CD14-positive monocyte (primary cell): ENCODE results near the gene SULT1B1. TPM values are rescaled to one million over a fixed set of nuclear protein-coding genes. Genes with fewer than 3 reads are reported as not detected.

Source experiments
- DNase-seq, 3 donors: peaks; one replicate each; pipeline ENCODE4 v3.0.0-alpha.2; 2011 to 2022
- H2AFZ ChIP-seq: 2 replicates; pipeline ENCODE4 v1.6.0; 2012; ENCODE audit warnings: mild to moderate bottlenecking, low read depth, low read length, inconsistent platforms; ENCODE audit not compliant: insufficient read depth, poor library complexity, severe bottlenecking
- H3K27ac ChIP-seq, 2 donors: 1 replicate in 1 of 2; 2 replicates in 1 of 2; pipeline ENCODE4 v1.5.1; 2012 to 2013; ENCODE audit warnings: low read length in 2 of 2, control low read depth in 1 of 2, inconsistent platforms in 1 of 2, low read depth in 1 of 2, mild to moderate bottlenecking in 1 of 2
- H3K27me3 ChIP-seq, 2 donors: one replicate each; pipeline versions ENCODE4 v1.6.0 to v1.6.1; 2011 to 2013; ENCODE audit warnings: low read length in 2 of 2; ENCODE audit not compliant: control insufficient read depth in 2 of 2, insufficient read depth in 2 of 2
- H3K36me3 ChIP-seq, 2 donors: replicated peaks in 1 of 2; 1 replicate in 1 of 2; 2 replicates in 1 of 2; pipeline versions ENCODE4 v1.5.1 to v1.6.1; 2012 to 2013; ENCODE audit warnings: low read length in 2 of 2, control low read depth in 1 of 2, inconsistent platforms in 1 of 2, mild to moderate bottlenecking in 1 of 2; ENCODE audit not compliant: insufficient read depth in 2 of 2, control insufficient read depth in 1 of 2
- H3K4me1 ChIP-seq, 2 donors: 1 replicate in 1 of 2; 2 replicates in 1 of 2; pipeline versions ENCODE4 v1.5.1 to v1.6.1; 2012 to 2013; ENCODE audit warnings: low read length in 2 of 2, control low read depth in 1 of 2, inconsistent platforms in 1 of 2, mild to moderate bottlenecking in 1 of 2, moderate library complexity in 1 of 2; ENCODE audit not compliant: insufficient read depth in 2 of 2, control insufficient read depth in 1 of 2
- H3K4me2 ChIP-seq: replicated peaks from 2 replicates; pipeline ENCODE3; 2012; ENCODE audit warnings: low read length, moderate library complexity, mild to moderate bottlenecking; ENCODE audit not compliant: poor library complexity, severe bottlenecking; ENCODE audit errors: extremely low read depth
- H3K4me3 ChIP-seq, 3 experiments: fragments of 200-600 bp in 1 of 3; sonication (generic) in 1 of 3; replicated peaks in 1 of 3; 1 replicate in 2 of 3; 2 replicates in 1 of 3; pipeline ENCODE4 v1.5.1; 2011 to 2013; ENCODE audit warnings: low read length in 3 of 3, mild to moderate bottlenecking in 3 of 3, control low read depth in 2 of 3, low read depth in 2 of 3, inconsistent platforms in 1 of 3, moderate library complexity in 1 of 3
- H3K79me2 ChIP-seq: 2 replicates; pipeline ENCODE4 v1.6.0; 2012; ENCODE audit warnings: mild to moderate bottlenecking, control low read depth, inconsistent platforms, low read length, moderate library complexity; ENCODE audit not compliant: insufficient read depth
- H3K9ac ChIP-seq: 2 replicates; pipeline ENCODE4 v1.6.0; 2017; ENCODE audit warnings: low read length, mild to moderate bottlenecking; ENCODE audit not compliant: insufficient read depth, poor library complexity, severe bottlenecking
- H3K9me3 ChIP-seq, 2 donors: replicated peaks in 1 of 2; 1 replicate in 1 of 2; 2 replicates in 1 of 2; pipeline versions ENCODE4 v1.5.1 to v1.6.1; 2012 to 2013; ENCODE audit warnings: low read length in 2 of 2, control low read depth in 1 of 2; ENCODE audit not compliant: control insufficient read depth in 1 of 2, insufficient read depth in 1 of 2
- H4K20me1 ChIP-seq: 2 replicates; pipeline ENCODE4 v1.6.0; 2012; ENCODE audit warnings: mild to moderate bottlenecking, low read length, control low read depth, moderate library complexity; ENCODE audit not compliant: insufficient read depth
- H3K27ac Mint-ChIP-seq, 7 donors: one replicate each; pipeline ENCODE4 v1.8.0; 2020; ENCODE audit warnings: mild to moderate bottlenecking in 7 of 7, mixed read lengths in 7 of 7, moderate library complexity in 6 of 7, inconsistent platforms in 2 of 7
- H3K27me3 Mint-ChIP-seq, 3 donors: one replicate each; pipeline ENCODE4 v1.8.0; 2021 to 2022; ENCODE audit warnings: low read depth in 3 of 3, mild to moderate bottlenecking in 3 of 3, mixed read lengths in 3 of 3, moderate library complexity in 3 of 3, inconsistent platforms in 1 of 3
- H3K36me3 Mint-ChIP-seq, 2 donors: one replicate each; pipeline ENCODE4 v1.8.0; 2020; ENCODE audit warnings: mixed read lengths in 2 of 2, inconsistent platforms in 1 of 2, mild to moderate bottlenecking in 1 of 2
- H3K4me1 Mint-ChIP-seq: one replicate; pipeline ENCODE4 v1.8.0; 2020; ENCODE audit warnings: mild to moderate bottlenecking, mixed read lengths
- H3K4me3 Mint-ChIP-seq, 2 donors: one replicate each; pipeline ENCODE4 v1.8.0; 2020; ENCODE audit warnings: mild to moderate bottlenecking in 2 of 2, mixed read lengths in 2 of 2, moderate library complexity in 1 of 2
- H3K9me3 Mint-ChIP-seq, 7 donors: one replicate each; pipeline ENCODE4 v1.8.0; 2020 to 2022; ENCODE audit warnings: mixed read lengths in 7 of 7, mild to moderate bottlenecking in 6 of 7, moderate library complexity in 6 of 7, inconsistent platforms in 2 of 7
- WGBS: methylation state at CpG from one replicate; pipeline ENCODE4 v1.1.5; 2013; ENCODE audit warnings: missing lambda C conversion rate; ENCODE audit not compliant: insufficient coverage; 5-methylcytosine and 5-hydroxymethylcytosine counted together
- intact Hi-C, 2 donors: fragments of 100-400 bp; cut with micrococcal nuclease; formaldehyde crosslinking; loops; one replicate each; pipeline versions ENCODE4 v1.15.0 to v1.15.1; 2023
- polyA plus RNA-seq, 3 donors: library from polyadenylated mRNA; depleted of rRNA in 1 of 3; unstranded in 2 of 3; stranded (reverse) in 1 of 3; fragments of 300-500 nt in 2 of 3; fragments of >200 nt in 1 of 3; fragmentation: Illumina TruSeq in 2 of 3; gene quantifications; 1 replicate in 2 of 3; 2 replicates in 1 of 3; pipeline ENCODE4 v1.2.3, GENCODE V29; 2012 to 2021
- TF ChIP-seq, protein P1 (sequence below): fragments of 200-600 bp; IDR thresholded peaks from one replicate; pipeline ENCODE4 v1.8.0; 2022; ENCODE audit warnings: antibody characterized with exemption, mild to moderate bottlenecking

SULT1B1 gene
- polyA plus RNA-seq, 3 donors: 3.4 to 15.6 (median 11.2) TPM

DNA sequence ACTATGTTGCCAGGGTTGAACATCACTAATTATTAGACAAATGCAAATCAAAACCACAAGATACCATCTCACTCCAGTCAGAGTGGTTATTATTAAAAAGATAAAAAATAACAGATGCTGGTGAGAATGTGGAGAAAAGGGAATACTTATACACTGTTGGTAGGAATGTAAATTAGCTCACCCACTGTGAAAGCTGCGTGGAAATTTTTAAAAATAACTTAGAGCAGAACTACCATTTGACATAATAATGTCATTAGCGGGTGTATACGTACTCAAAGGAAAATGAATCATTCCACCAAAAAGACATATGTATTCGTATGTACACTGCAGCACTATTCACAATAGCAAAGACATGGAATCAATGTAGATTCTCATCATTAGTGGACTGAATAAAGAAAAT is 58.7 kb downstream of the SULT1B1 start:
- Histone ChIP-seq H3K27ac (no peak overlapping the region), H3K9ac (no peak overlapping the region), H4K20me1 (no peaks in the 10 kb centered on the region), H3K4me3 (no peak overlapping the region), H3K79me2 (no peaks in the 10 kb centered on the region), H2AFZ (no peak overlapping the region), H3K27me3 (no peaks in the 10 kb centered on the region), H3K4me1 (no peaks in the 10 kb centered on the region), H3K4me2 (no peak overlapping the region), H3K36me3 (no peaks in the 10 kb centered on the region), H3K9me3 (peaks cover 0 to 3% of the 10 kb centered on the region in 2 donors)
- H3K9me3 Mint-ChIP-seq: peaks cover 6 to 20% (median 13%) of the 10 kb centered on the region in 7 donors
- TF ChIP-seq, protein P1, sequence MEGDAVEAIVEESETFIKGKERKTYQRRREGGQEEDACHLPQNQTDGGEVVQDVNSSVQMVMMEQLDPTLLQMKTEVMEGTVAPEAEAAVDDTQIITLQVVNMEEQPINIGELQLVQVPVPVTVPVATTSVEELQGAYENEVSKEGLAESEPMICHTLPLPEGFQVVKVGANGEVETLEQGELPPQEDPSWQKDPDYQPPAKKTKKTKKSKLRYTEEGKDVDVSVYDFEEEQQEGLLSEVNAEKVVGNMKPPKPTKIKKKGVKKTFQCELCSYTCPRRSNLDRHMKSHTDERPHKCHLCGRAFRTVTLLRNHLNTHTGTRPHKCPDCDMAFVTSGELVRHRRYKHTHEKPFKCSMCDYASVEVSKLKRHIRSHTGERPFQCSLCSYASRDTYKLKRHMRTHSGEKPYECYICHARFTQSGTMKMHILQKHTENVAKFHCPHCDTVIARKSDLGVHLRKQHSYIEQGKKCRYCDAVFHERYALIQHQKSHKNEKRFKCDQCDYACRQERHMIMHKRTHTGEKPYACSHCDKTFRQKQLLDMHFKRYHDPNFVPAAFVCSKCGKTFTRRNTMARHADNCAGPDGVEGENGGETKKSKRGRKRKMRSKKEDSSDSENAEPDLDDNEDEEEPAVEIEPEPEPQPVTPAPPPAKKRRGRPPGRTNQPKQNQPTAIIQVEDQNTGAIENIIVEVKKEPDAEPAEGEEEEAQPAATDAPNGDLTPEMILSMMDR: no peak
- WGBS: no CpG with 5 or more reads among the region's 4 CpGs
- H3K4me3 Mint-ChIP-seq: no peak overlapping the region
- intact Hi-C loops: no loop called here
- peaks cover 0 to 2% of the 10 kb centered on the region in 2 donors for H3K36me3 Mint-ChIP-seq
- no peak for DNase-seq
- H3K27me3 Mint-ChIP-seq: no peaks in the 10 kb centered on the region
- H3K4me1 Mint-ChIP-seq: peaks cover 6% of the 10 kb centered on the region
- H3K27ac Mint-ChIP-seq: no peak overlapping the region

DNA sequence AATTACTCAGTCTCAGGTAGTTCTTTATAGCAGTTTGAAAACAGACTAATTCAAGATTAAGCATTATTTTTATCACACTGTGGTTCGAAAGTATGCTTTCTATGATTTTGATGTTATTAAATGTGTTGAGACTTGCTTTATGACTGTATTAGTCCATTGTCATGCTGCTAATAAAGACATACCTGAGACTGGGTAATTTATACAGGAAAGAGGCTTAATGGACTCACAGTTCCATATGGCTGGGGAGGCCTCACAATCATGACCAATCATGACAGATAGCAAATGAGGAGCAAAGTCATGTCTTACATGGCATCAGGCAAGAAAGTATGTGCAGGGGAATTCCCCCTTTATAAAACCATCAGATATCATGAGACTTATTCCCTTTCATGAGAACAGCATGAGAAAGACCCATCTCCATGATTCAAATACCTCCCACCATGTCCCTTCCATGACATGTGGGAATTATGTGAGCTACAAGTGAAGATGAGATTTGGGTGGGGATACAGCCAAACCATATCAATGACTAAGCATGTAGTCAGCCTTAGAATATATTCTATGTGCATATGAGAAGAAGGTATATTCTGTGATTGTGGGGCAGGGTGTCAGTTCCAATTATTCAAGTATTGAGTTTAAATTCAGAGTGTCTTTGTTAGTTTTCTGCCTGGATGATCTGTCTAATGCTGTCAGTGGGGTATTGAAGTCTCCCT is 62.7 kb downstream of the SULT1B1 start:
- intact Hi-C loops: no loop called here
- Histone ChIP-seq H3K4me2 (no peak overlapping the region), H2AFZ (no peak overlapping the region), H3K36me3 (no peaks in the 10 kb centered on the region), H4K20me1 (no peaks in the 10 kb centered on the region), H3K9me3 (peaks cover 0 to 3% of the 10 kb centered on the region in 2 donors), H3K4me1 (no peaks in the 10 kb centered on the region), H3K79me2 (no peaks in the 10 kb centered on the region), H3K27ac (no peak overlapping the region), H3K27me3 (no peaks in the 10 kb centered on the region), H3K9ac (no peak overlapping the region), H3K4me3 (no peak overlapping the region)
- Mint-ChIP-seq H3K36me3 (peaks cover 0 to 5% of the 10 kb centered on the region in 2 donors), H3K4me1 (peaks cover under 1% of the 10 kb centered on the region), H3K27ac (no peak overlapping the region), H3K27me3 (no peaks in the 10 kb centered on the region), H3K9me3 (peaks cover 6 to 25% (median 19%) of the 10 kb centered on the region in 7 donors), H3K4me3 (no peak overlapping the region)
- TF ChIP-seq, protein P1: no peak
- WGBS: no CpG with 5 or more reads among the region's 1 CpG
- no peak for DNase-seq
